Germinal center (tissue), 1 donor: Measurements from ENCODE around the gene RIC1.
"Not testable (repeated sequence)": the region's sequence is repeated elsewhere in the genome, so short reads cannot be mapped to it uniquely, and the experiment has no call there.

Experiments used
- DNase-seq: peaks from one replicate; pipeline ENCODE4 v3.0.0; 2012; ENCODE audit warnings: mixed read lengths, low spot score

The RIC1 gene

GRCh38 chr9:5671711-5672353 is 42.9 kb downstream of the RIC1 start:
- no peak for DNase-seq

- not testable (repeated sequence) for DNase-seq
Measured at GRCh38 chr9:5675046-5675445, 46.1 kb downstream of the RIC1 start.

GRCh38 chr9:5683591-5683990 is 54.7 kb downstream of the RIC1 start:
- not testable (repeated sequence) for DNase-seq

GRCh38 chr9:5684101-5684500 is 55.2 kb downstream of the RIC1 start:
- no peak for DNase-seq

- no peak for DNase-seq
Measured at GRCh38 chr9:5688109-5688508, 59.2 kb downstream of the RIC1 start.

- DNase-seq: no peak
Measured at GRCh38 chr9:5690278-5690677, 61.4 kb downstream of the RIC1 start.

GRCh38 chr9:5695860-5696259 is 67.0 kb downstream of the RIC1 start:
- DNase-seq: no peak

- DNase-seq: no peak
Measured at GRCh38 chr9:5696884-5697283, 68.0 kb downstream of the RIC1 start.

- DNase-seq: no peak
Measured at GRCh38 chr9:5698004-5698403, 69.1 kb downstream of the RIC1 start.

- no peak for DNase-seq
Measured at GRCh38 chr9:5698810-5699556, 70.1 kb downstream of the RIC1 start.

GRCh38 chr9:5708414-5708813 is 79.5 kb downstream of the RIC1 start:
- DNase-seq: no peak

- no peak for DNase-seq
Measured at GRCh38 chr9:5712651-5713390, 83.9 kb downstream of the RIC1 start.

- no peak for DNase-seq
Measured at GRCh38 chr9:5714501-5715401, 85.8 kb downstream of the RIC1 start.

- no peak for DNase-seq
Measured at GRCh38 chr9:5715548-5716127, 86.7 kb downstream of the RIC1 start.

GRCh38 chr9:5717434-5717833 is 88.5 kb downstream of the RIC1 start:
- not testable (repeated sequence) for DNase-seq

- DNase-seq: no peak
Measured at GRCh38 chr9:5718296-5719032, 89.6 kb downstream of the RIC1 start.

- DNase-seq: no peak
Measured at GRCh38 chr9:5719100-5719926, 90.4 kb downstream of the RIC1 start.

GRCh38 chr9:5720151-5720550 is 91.2 kb downstream of the RIC1 start:
- DNase-seq: no peak

GRCh38 chr9:5721279-5722087 is 92.6 kb downstream of the RIC1 start:
- no peak for DNase-seq
